Epithelial cell of esophagus (primary cell): ENCODE data around the gene AKIRIN1.
"Not testable (repeated sequence)": the region's sequence is repeated elsewhere in the genome, so short reads cannot be mapped to it uniquely, and the experiment has no call there.

Experiments
- DNase-seq: peaks from one replicate; pipeline ENCODE4 v3.0.0; 2010; ENCODE audit warnings: low read depth
- H3K4me3 ChIP-seq: 2 replicates; pipeline ENCODE4 v1.5.1; 2011; ENCODE audit warnings: mild to moderate bottlenecking, low read length, control low read depth
- CTCF ChIP-seq: IDR thresholded peaks from 2 replicates; pipeline ENCODE4 v1.5.1; 2011; ENCODE audit warnings: low read depth, mild to moderate bottlenecking, low read length, control low read depth, inconsistent platforms; ENCODE audit not compliant: insufficient read depth; ENCODE audit errors: missing control alignments

The AKIRIN1 gene

GRCh38 chr1:39048745-39049370, 57.8 kb downstream of the AKIRIN1 start:
- no peak for TF ChIP-seq CTCF
- no peak for DNase-seq
- H3K4me3 ChIP-seq, result no peak overlapping the region

GRCh38 chr1:39050001-39050400, 58.9 kb downstream of the AKIRIN1 start:
- H3K4me3 ChIP-seq, result no peak overlapping the region
- TF ChIP-seq CTCF, result no peak
- DNase-seq, result no peak

GRCh38 chr1:39051193-39051850, 60.2 kb downstream of the AKIRIN1 start:
- not testable (repeated sequence) for H3K4me3 ChIP-seq, DNase-seq

- no peak overlapping the region for H3K4me3 ChIP-seq
- no peak for TF ChIP-seq CTCF
- DNase-seq, result no peak
These were observed 60.9 kb downstream of the AKIRIN1 start for GRCh38 chr1:39051956-39052355.

- H3K4me3 ChIP-seq, DNase-seq: not testable (repeated sequence)
These were observed 64.2 kb downstream of the AKIRIN1 start for GRCh38 chr1:39055213-39055710.
